Measurements from ENCODE around the gene CX3CR1. TPM values are rescaled to one million over a fixed set of nuclear protein-coding genes. Genes with fewer than 3 reads are reported as not detected.
A peak's percentile ranks its signal among the peaks of the same experiment; 100 is the strongest.

Gene CX3CR1
- total RNA-seq, 1 donor from 2014 or later: 3.1 TPM

DNA sequence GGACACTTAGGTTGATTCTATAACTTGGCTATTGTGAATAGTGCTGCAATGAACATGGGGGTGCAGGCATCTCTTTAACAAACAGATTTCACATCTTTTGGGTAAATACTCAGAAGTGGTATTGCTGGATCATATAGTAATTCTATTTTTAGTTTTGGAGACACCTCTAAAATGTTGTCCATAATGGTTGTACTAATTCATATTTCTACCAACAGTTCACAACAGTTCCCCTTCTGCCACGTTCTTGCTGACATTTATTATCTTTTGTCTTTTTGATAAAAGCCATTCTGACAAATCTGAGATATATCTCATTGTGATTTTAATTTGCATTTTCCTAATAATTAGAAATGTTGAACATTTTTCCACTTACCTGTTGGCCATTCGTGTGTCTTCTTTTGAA lies 19.5 kb downstream of the CX3CR1 start:
- H3K27ac ChIP-seq (ENCODE audit: low read depth, low read length): peak overlapping the region; percentile 26
- no peak overlapping the region for H3K4me3 ChIP-seq (ENCODE audit: low read length in 3 of 3)
- peak overlapping the region in 1 of 3 donors; percentile 24 for H3K9ac ChIP-seq (ENCODE audit: low read depth in 1 of 3, low read length in 3 of 3)
- H3K4me1 ChIP-seq (ENCODE audit: control insufficient read depth in 3 of 3, insufficient read depth in 3 of 3, low read length in 3 of 3): peaks cover 20 to 50% (median 22%) of the 10 kb centered on the region in 3 donors
- H3K27me3 ChIP-seq (ENCODE audit: control insufficient read depth in 3 of 3, insufficient read depth in 3 of 3, low read length in 3 of 3): no peaks in the 10 kb centered on the region
- H3K36me3 ChIP-seq (ENCODE audit: control insufficient read depth in 3 of 3, insufficient read depth in 3 of 3, low read length in 3 of 3): peaks cover 0 to 5% (median 0%) of the 10 kb centered on the region in 3 donors
- H3K9me3 ChIP-seq (ENCODE audit: control insufficient read depth in 3 of 3, low read length in 3 of 3): no peaks in the 10 kb centered on the region

DNA sequence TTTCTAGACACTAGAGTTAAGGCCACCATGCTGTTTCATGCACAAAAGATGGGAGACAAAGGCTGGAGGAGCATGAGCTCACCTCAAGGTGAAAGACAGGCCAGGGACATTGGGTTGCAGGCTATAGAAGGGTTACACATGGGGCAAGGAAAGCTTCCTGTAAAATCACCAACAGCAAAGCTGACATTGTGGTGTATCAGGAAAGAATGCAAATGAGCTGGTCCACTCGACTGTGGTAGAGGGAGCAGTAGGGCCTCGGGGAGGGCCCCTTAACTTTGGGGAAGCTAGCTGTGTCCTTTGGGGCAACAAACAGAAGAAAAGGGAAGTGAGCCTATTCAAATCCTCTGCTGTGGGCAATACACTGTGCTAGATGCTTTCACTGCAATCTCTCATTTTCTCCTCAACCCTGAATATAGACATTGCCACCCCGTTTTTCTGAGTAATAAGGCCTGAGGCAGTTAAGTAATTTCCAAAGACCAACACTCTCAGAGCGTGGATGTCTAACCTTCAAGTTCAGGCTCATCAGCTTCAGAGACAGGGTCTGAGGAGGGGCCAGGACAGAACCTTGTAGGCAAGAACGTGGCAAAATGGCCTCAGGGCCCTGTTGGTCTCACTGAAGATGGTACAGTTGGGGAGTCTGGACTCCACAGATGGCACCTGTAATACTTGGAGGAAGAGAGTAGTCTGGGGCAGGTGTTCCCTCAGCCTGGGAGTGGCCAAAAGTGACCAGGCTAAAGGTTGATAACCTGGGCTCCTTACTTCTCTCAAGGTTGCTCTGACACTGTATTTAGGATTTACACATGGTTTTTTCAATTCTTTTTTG lies 24.1 kb downstream of the CX3CR1 start:
- H3K36me3 ChIP-seq (ENCODE audit: control insufficient read depth in 3 of 3, insufficient read depth in 3 of 3, low read length in 3 of 3): no peaks in the 10 kb centered on the region
- H3K4me1 ChIP-seq (ENCODE audit: control insufficient read depth in 3 of 3, insufficient read depth in 3 of 3, low read length in 3 of 3): peaks cover 21 to 52% (median 22%) of the 10 kb centered on the region in 3 donors
- no peak overlapping the region for H3K4me3 ChIP-seq (ENCODE audit: low read length in 3 of 3)
- no peak overlapping the region for H3K9ac ChIP-seq (ENCODE audit: low read depth in 1 of 3, low read length in 3 of 3)
- peak overlapping the region; percentile 11 for H3K27ac ChIP-seq (ENCODE audit: low read depth, low read length)
- H3K9me3 ChIP-seq (ENCODE audit: control insufficient read depth in 3 of 3, low read length in 3 of 3): no peaks in the 10 kb centered on the region
- H3K27me3 ChIP-seq (ENCODE audit: control insufficient read depth in 3 of 3, insufficient read depth in 3 of 3, low read length in 3 of 3): no peaks in the 10 kb centered on the region

DNA sequence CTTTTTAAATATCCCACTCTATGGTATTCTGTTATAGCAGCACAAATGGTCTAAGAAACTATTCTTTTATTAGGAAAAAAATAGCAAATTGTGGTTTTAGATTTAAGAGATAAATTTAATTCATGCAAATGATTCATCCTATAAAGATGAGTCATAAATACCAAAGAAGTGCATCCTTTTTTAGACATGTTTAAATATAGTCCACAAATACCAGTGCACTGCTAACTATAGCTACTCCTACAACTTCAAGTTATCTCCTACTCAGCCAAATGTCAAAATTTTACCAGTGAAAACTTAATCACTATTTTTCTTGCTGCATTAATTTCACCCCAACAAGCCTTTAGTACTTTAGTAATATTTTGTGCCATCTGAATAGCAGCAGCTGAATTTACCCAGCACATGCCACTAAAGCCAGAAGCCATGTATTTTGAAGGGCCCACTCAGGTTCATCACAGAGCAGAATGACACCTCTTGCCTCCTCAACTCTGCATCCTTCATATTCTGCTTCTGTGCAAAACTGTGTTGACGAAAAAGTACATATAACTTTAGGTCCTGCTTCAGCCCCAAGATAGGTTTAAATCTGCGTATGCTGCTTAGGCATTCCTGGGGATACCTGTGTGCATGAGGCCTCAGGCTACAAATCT lies 24.9 kb downstream of the CX3CR1 start:
- Histone ChIP-seq H3K27me3 (ENCODE audit: control insufficient read depth in 3 of 3, insufficient read depth in 3 of 3, low read length in 3 of 3) (no peaks in the 10 kb centered on the region), H3K27ac (ENCODE audit: low read depth, low read length) (no peak overlapping the region), H3K36me3 (ENCODE audit: control insufficient read depth in 3 of 3, insufficient read depth in 3 of 3, low read length in 3 of 3) (no peaks in the 10 kb centered on the region), H3K9me3 (ENCODE audit: control insufficient read depth in 3 of 3, low read length in 3 of 3) (no peaks in the 10 kb centered on the region), H3K4me1 (ENCODE audit: control insufficient read depth in 3 of 3, insufficient read depth in 3 of 3, low read length in 3 of 3) (peaks cover 25 to 53% (median 27%) of the 10 kb centered on the region in 3 donors), H3K9ac (ENCODE audit: low read depth in 1 of 3, low read length in 3 of 3) (no peak overlapping the region), H3K4me3 (ENCODE audit: low read length in 3 of 3) (no peak overlapping the region)

DNA sequence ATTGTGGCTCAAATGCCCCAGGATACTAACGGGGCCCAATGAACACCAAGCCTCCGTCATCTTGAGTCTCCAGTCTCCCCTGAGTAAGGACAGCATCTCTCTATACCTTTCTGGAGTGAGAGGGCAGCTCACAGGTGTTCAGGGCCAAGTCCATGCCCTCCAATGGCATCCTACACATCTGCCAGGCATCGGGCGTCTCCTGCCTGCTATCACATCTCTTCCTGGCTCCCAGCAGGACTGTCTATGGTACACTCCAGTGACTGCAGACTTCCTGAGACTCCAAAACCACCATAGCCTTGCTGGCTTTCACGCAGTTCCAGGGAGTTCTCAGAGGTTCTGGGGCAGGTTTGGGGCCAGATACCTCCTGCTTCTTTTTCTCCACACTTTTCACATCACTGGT lies 28.3 kb downstream of the CX3CR1 start:
- no peak overlapping the region for H3K27ac ChIP-seq (ENCODE audit: low read depth, low read length)
- no peak overlapping the region for H3K4me3 ChIP-seq (ENCODE audit: low read length in 3 of 3)
- H3K9ac ChIP-seq (ENCODE audit: low read depth in 1 of 3, low read length in 3 of 3): no peak overlapping the region
- H3K9me3 ChIP-seq (ENCODE audit: control insufficient read depth in 3 of 3, low read length in 3 of 3): no peaks in the 10 kb centered on the region
- no peaks in the 10 kb centered on the region for H3K36me3 ChIP-seq (ENCODE audit: control insufficient read depth in 3 of 3, insufficient read depth in 3 of 3, low read length in 3 of 3)
- no peaks in the 10 kb centered on the region for H3K27me3 ChIP-seq (ENCODE audit: control insufficient read depth in 3 of 3, insufficient read depth in 3 of 3, low read length in 3 of 3)
- H3K4me1 ChIP-seq (ENCODE audit: control insufficient read depth in 3 of 3, insufficient read depth in 3 of 3, low read length in 3 of 3): peaks cover 21 to 45% (median 28%) of the 10 kb centered on the region in 3 donors

DNA sequence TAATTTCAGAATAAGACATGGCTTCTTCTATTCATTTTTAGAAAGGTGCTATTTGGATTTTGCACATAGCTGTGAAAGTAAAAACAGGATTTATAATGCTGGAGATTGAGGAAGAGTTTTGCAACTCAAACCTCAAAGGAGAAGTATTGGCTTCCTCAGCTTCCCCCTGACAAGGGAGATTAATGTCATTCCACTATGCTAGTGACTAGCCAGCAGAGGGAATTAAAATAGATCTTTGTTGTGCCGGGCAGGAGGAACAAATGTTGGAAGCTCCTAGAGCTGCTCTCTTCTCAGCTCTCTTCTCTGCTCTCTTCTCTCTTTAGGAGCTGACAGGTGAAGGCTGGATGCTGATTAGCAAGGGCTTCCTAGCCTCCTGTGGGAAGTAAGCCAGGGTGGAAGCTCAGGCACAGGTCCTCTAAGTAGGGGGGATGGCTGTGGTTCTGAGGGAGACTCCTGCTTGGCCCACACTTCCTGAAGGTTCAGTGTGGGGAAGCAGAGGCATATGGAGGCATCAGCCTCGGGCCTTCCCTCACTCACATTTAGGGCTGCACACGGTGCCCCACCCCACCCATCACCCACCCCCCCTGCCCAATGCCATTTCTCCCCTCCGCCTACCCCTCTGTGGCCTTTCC lies 29.6 kb downstream of the CX3CR1 start:
- H3K27me3 ChIP-seq (ENCODE audit: control insufficient read depth in 3 of 3, insufficient read depth in 3 of 3, low read length in 3 of 3): no peaks in the 10 kb centered on the region
- H3K4me3 ChIP-seq (ENCODE audit: low read length in 3 of 3): peak overlapping the region in 1 of 3 donors; percentile 0
- H3K36me3 ChIP-seq (ENCODE audit: control insufficient read depth in 3 of 3, insufficient read depth in 3 of 3, low read length in 3 of 3): no peaks in the 10 kb centered on the region
- H3K27ac ChIP-seq (ENCODE audit: low read depth, low read length): peak overlapping the region; percentile 65
- H3K9me3 ChIP-seq (ENCODE audit: control insufficient read depth in 3 of 3, low read length in 3 of 3): no peaks in the 10 kb centered on the region
- peak overlapping the region in 1 of 3 donors; percentile 46 for H3K9ac ChIP-seq (ENCODE audit: low read depth in 1 of 3, low read length in 3 of 3)
- H3K4me1 ChIP-seq (ENCODE audit: control insufficient read depth in 3 of 3, insufficient read depth in 3 of 3, low read length in 3 of 3): peaks cover 20 to 37% (median 25%) of the 10 kb centered on the region in 3 donors

DNA sequence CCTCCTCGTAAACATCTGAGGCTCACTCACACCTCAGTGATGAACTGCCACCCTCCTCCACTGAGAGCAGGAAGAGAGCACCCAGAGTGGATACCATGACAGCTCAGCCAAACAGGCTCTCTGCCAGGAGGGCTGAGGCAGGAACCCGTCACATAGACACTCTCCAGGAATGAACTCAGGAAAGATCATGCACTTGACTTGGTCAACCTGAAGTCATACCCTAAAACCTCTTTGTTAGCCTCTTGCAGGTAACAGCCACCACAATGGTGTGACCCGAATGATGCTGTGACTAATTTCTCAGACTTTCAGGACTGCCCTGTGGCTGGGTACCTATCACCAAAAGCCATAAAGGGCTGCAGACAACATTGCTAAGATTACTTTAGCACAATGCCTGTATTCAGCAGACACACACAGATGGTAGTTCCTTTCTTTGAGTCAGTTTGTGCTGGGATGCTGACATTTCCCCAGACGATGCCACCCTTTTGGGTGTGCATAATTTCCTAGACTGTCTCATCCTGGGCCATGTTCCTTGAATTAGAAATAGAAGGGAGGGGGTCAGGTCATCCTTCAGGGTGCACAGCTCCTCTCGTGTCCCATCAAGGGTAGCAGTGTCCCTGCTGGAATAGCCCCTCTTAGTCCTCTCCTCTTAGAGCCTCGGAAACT lies 30.3 kb downstream of the CX3CR1 start:
- H3K36me3 ChIP-seq (ENCODE audit: control insufficient read depth in 3 of 3, insufficient read depth in 3 of 3, low read length in 3 of 3): no peaks in the 10 kb centered on the region
- no peaks in the 10 kb centered on the region for H3K9me3 ChIP-seq (ENCODE audit: control insufficient read depth in 3 of 3, low read length in 3 of 3)
- no peaks in the 10 kb centered on the region for H3K27me3 ChIP-seq (ENCODE audit: control insufficient read depth in 3 of 3, insufficient read depth in 3 of 3, low read length in 3 of 3)
- H3K9ac ChIP-seq (ENCODE audit: low read depth in 1 of 3, low read length in 3 of 3): peak overlapping the region in 1 of 3 donors; percentile 16
- H3K4me1 ChIP-seq (ENCODE audit: control insufficient read depth in 3 of 3, insufficient read depth in 3 of 3, low read length in 3 of 3): peaks cover 17 to 34% (median 21%) of the 10 kb centered on the region in 3 donors
- H3K27ac ChIP-seq (ENCODE audit: low read depth, low read length): no peak overlapping the region
- H3K4me3 ChIP-seq (ENCODE audit: low read length in 3 of 3): peak overlapping the region in 1 of 3 donors; percentile 0

DNA sequence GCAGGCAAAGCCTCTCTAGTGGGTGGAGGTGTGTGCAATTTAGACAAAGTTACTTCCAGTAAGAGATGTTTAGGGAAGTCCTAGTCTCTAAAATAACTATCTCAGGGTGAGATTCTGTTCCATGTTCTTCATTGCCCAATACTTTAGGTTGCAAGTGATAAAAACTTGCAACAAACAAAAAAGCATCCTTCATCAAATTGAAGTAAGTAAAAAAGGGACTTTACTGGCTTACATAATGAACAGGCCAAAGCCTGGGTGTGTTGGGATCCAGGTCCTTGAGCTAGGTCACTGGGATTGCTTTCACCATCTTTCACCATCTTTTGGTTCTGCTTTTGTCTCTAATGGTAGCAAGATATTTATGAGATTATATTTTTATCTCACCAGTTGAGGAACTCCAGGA lies 38.3 kb downstream of the CX3CR1 start:
- Histone ChIP-seq H3K9me3 (ENCODE audit: control insufficient read depth in 3 of 3, low read length in 3 of 3) (no peaks in the 10 kb centered on the region), H3K36me3 (ENCODE audit: control insufficient read depth in 3 of 3, insufficient read depth in 3 of 3, low read length in 3 of 3) (no peaks in the 10 kb centered on the region), H3K9ac (ENCODE audit: low read depth in 1 of 3, low read length in 3 of 3) (no peak overlapping the region), H3K27me3 (ENCODE audit: control insufficient read depth in 3 of 3, insufficient read depth in 3 of 3, low read length in 3 of 3) (no peaks in the 10 kb centered on the region), H3K4me3 (ENCODE audit: low read length in 3 of 3) (no peak overlapping the region), H3K27ac (ENCODE audit: low read depth, low read length) (no peak overlapping the region), H3K4me1 (ENCODE audit: control insufficient read depth in 3 of 3, insufficient read depth in 3 of 3, low read length in 3 of 3) (peaks cover 0 to 3% (median 0%) of the 10 kb centered on the region in 3 donors)

DNA sequence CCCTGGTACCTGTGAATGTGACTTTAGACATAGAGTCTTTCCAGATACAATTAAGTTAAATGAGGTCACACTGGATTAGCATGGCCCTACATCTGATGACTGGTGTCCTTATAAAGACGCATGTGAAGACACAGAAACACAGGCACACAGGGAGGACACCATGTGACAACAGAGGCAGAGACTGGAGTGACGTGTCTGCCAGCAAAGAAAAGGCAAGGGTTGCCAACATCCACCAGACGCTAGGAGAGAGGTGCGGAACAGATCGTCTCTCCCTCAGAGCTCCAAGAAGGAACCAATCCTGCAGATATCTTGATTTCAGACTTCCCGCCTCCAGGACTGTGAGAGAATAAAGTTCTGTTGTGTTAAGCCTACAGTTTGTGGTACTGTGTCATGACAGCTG lies 42.8 kb downstream of the CX3CR1 start:
- Histone ChIP-seq H3K9me3 (ENCODE audit: control insufficient read depth in 3 of 3, low read length in 3 of 3) (no peaks in the 10 kb centered on the region), H3K27me3 (ENCODE audit: control insufficient read depth in 3 of 3, insufficient read depth in 3 of 3, low read length in 3 of 3) (no peaks in the 10 kb centered on the region)

DNA sequence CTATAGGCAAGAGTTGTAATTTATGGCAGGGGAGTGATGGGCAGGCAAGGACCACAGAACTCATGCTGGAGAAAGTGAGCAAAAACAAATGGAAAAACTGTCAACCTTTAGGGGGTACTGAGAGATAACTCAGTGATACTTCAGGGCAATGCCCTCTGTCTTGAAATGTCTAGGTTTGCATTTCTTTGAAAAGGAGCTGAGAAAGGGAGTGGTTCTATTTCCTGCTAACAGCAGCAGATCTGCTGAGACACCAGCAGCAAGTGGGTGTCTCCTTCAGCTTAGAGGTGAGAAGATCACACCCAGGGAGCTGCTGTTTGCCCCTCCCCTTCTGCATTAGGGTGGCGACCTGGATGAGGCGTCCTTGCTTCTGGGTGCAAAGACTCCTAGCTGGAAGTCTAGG lies 45.2 kb downstream of the CX3CR1 start:
- Histone ChIP-seq H3K4me1 (ENCODE audit: control insufficient read depth in 3 of 3, insufficient read depth in 3 of 3, low read length in 3 of 3) (peaks cover 0 to 3% (median 0%) of the 10 kb centered on the region in 3 donors), H3K36me3 (ENCODE audit: control insufficient read depth in 3 of 3, insufficient read depth in 3 of 3, low read length in 3 of 3) (no peaks in the 10 kb centered on the region), H3K27ac (ENCODE audit: low read depth, low read length) (no peak overlapping the region), H3K9me3 (ENCODE audit: control insufficient read depth in 3 of 3, low read length in 3 of 3) (no peaks in the 10 kb centered on the region), H3K4me3 (ENCODE audit: low read length in 3 of 3) (no peak overlapping the region), H3K27me3 (ENCODE audit: control insufficient read depth in 3 of 3, insufficient read depth in 3 of 3, low read length in 3 of 3) (no peaks in the 10 kb centered on the region), H3K9ac (ENCODE audit: low read depth in 1 of 3, low read length in 3 of 3) (no peak overlapping the region)

More for the DNA sequence above, 42.8 kb downstream of the CX3CR1 start:
- Histone ChIP-seq H3K9ac (ENCODE audit: low read depth in 1 of 3, low read length in 3 of 3) (no peak overlapping the region), H3K4me1 (ENCODE audit: control insufficient read depth in 3 of 3, insufficient read depth in 3 of 3, low read length in 3 of 3) (peaks cover 0 to 3% (median 0%) of the 10 kb centered on the region in 3 donors), H3K4me3 (ENCODE audit: low read length in 3 of 3) (no peak overlapping the region), H3K27ac (ENCODE audit: low read depth, low read length) (no peak overlapping the region), H3K36me3 (ENCODE audit: control insufficient read depth in 3 of 3, insufficient read depth in 3 of 3, low read length in 3 of 3) (no peaks in the 10 kb centered on the region)
